ENCODE measurements around the gene SNRK. TPM values are rescaled to one million over a fixed set of nuclear protein-coding genes. Genes with fewer than 3 reads are reported as not detected.

SNRK gene
- total and polyA plus RNA-seq, 9 of the 15 experiments (the other 6 are each of a cell fraction or from before 2014, with no cell fraction given) = 1.7 to 12.3 (median 7.3) TPM

DNA sequence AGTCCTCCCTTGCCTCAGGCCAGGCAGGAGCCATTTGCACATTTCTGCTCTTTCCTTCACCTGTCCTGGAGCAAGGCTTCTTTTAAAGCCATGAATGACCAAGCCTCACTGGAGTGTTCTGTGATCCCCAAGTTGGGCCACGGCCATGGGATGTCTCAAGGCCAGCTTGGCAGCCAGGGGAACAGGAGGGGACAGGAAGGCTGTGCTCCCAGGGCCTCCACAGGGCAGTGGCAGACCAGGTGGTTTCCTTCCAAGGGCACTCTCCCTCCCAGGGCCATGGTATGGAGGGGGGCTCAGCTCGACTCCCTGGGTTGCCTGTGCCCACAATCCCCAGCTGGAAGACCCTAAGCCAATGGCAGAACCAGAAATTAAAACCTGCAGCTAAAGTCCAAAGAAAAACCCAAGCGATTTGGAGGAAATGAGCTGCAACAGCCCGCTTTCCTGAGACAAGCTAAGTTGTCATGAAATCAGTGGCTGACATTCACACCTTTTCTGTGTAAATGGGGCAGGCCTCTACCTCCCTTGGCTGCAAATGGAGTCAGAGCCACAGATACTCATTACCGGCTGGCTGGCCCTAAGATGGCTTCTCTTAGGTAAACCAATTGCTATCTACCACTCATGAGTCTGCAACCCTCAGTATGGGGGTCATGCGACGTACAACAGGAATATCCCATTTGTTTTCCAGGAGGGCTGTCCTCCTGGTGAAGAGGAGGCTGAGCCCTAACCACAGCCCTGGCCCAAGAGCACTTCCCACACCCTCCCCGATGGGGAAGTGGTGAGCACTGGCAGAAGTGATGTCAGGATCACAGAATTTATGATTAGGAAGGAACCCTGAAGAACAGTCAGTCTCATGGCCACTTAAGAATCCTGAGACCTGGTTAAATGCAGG lies 83.3 kb downstream of the SNRK start:
- Histone ChIP-seq H3K9me1 (ENCODE audit: control insufficient read depth, insufficient read depth, low read length) (peaks cover 4% of the 10 kb centered on the region), H3K27me3 (ENCODE audit: control insufficient read depth in 2 of 2, insufficient read depth in 2 of 2, low read length in 2 of 2) (no peaks in the 10 kb centered on the region), H3K9me3 (replicated peaks; ENCODE audit: control insufficient read depth, insufficient read depth, low read depth, low read length) (no peaks in the 10 kb centered on the region), H2AFZ (ENCODE audit: low read depth, low read length) (no peak overlapping the region), H3K9ac (ENCODE audit: insufficient read depth in 1 of 2, low read depth in 2 of 2, low read length in 2 of 2) (no peak overlapping the region; a peak in 1 of 4 replicates), H3K4me1 (replicated peaks in 1 of 2; ENCODE audit: control insufficient read depth in 2 of 2, insufficient read depth in 2 of 2, low read length in 2 of 2) (peaks cover 0 to 10% of the 10 kb centered on the region in 2 experiments; a peak in 1 of 5 replicates), H3K4me3 (no peak overlapping the region), H3K36me3 (ENCODE audit: control insufficient read depth, insufficient read depth, low read length) (no peaks in the 10 kb centered on the region; the same call in 2 of the 3 replicates), H3K79me2 (ENCODE audit: control insufficient read depth, insufficient read depth, low read length) (no peaks in the 10 kb centered on the region), H3K27ac (ENCODE audit: extremely low read depth, low read depth, low read length) (no peak overlapping the region), H4K20me1 (replicated peaks; ENCODE audit: control insufficient read depth, insufficient read depth, low read length) (peaks cover 9% of the 10 kb centered on the region), H3K4me2 (ENCODE audit: insufficient read depth, low read length) (no peak overlapping the region)
- in situ Hi-C loops (cut with MboI) = no loop called here
- ChIA-PET CTCF (ENCODE audit: low intra/inter-chr PET ratio) (no interaction called here), POLR2A (interaction anchor here (0.6 to 1.0 kb wide), 3 partner anchors 8 to 421 kb away, joined by 3 read pairs; no protein-coding TSS in a partner anchor)
- intact Hi-C loops (cut with micrococcal nuclease) = no loop called here
- BruUV-seq (replicated peaks) = no TSS peak
- ATAC-seq (no peak), DNase-seq (ENCODE audit: extremely low read depth in 1 of 4, low spot score in 3 of 4) (no peak), FAIRE-seq (no peak)
- TF ChIP-seq MYC (IDR thresholded peaks at IDR 0.05; ENCODE audit: low read depth, low read length) (no peak), MYC (CRISPR knock-in tag; IDR thresholded peaks at IDR 0.05; ENCODE audit: borderline replicate concordance, low read depth) (no peak), NFE2L1 (tag; IDR thresholded peaks at IDR 0.05; ENCODE audit: borderline replicate concordance, low read depth) (no peak), SMARCA4 (IDR thresholded peaks at IDR 0.05) (no peak), MEIS2 (IDR thresholded peaks at IDR 0.05; ENCODE audit: partially characterized antibody) (peak; percentile 4), HDAC2 (IDR thresholded peaks at IDR 0.05) (no peak), HDAC1 (IDR thresholded peaks at IDR 0.05) (no peak), SPI1 (IDR thresholded peaks at IDR 0.05; ENCODE audit: borderline replicate concordance, low read depth, low read length) (peak; percentile 48; the same call in 1 of the 2 replicates), ZNF143 (CRISPR knock-in tag; IDR thresholded peaks at IDR 0.05) (no peak), KDM5B (IDR thresholded peaks at IDR 0.05; ENCODE audit: insufficient replicate concordance, low read depth, low read length) (no peak), WHSC1 (IDR thresholded peaks at IDR 0.05; ENCODE audit: low read length) (no peak), NCOA2 (IDR thresholded peaks at IDR 0.05; ENCODE audit: partially characterized antibody in 2 of 2) (no peak), ZC3H8 (IDR thresholded peaks at IDR 0.05) (no peak)
- TF ChIP-seq, protein P1, sequence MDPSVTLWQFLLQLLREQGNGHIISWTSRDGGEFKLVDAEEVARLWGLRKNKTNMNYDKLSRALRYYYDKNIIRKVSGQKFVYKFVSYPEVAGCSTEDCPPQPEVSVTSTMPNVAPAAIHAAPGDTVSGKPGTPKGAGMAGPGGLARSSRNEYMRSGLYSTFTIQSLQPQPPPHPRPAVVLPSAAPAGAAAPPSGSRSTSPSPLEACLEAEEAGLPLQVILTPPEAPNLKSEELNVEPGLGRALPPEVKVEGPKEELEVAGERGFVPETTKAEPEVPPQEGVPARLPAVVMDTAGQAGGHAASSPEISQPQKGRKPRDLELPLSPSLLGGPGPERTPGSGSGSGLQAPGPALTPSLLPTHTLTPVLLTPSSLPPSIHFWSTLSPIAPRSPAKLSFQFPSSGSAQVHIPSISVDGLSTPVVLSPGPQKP (CRISPR knock-in tag; IDR thresholded peaks at IDR 0.05) = no peak
- TF ChIP-seq, protein P2, sequence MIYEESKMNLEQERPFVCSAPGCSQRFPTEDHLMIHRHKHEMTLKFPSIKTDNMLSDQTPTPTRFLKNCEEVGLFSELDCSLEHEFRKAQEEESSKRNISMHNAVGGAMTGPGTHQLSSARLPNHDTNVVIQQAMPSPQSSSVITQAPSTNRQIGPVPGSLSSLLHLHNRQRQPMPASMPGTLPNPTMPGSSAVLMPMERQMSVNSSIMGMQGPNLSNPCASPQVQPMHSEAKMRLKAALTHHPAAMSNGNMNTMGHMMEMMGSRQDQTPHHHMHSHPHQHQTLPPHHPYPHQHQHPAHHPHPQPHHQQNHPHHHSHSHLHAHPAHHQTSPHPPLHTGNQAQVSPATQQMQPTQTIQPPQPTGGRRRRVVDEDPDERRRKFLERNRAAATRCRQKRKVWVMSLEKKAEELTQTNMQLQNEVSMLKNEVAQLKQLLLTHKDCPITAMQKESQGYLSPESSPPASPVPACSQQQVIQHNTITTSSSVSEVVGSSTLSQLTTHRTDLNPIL (CRISPR knock-in tag; IDR thresholded peaks at IDR 0.05) = no peak
- TF ChIP-seq, protein P3, sequence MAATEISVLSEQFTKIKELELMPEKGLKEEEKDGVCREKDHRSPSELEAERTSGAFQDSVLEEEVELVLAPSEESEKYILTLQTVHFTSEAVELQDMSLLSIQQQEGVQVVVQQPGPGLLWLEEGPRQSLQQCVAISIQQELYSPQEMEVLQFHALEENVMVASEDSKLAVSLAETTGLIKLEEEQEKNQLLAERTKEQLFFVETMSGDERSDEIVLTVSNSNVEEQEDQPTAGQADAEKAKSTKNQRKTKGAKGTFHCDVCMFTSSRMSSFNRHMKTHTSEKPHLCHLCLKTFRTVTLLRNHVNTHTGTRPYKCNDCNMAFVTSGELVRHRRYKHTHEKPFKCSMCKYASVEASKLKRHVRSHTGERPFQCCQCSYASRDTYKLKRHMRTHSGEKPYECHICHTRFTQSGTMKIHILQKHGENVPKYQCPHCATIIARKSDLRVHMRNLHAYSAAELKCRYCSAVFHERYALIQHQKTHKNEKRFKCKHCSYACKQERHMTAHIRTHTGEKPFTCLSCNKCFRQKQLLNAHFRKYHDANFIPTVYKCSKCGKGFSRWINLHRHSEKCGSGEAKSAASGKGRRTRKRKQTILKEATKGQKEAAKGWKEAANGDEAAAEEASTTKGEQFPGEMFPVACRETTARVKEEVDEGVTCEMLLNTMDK (IDR thresholded peaks at IDR 0.05; ENCODE audit: borderline replicate concordance, insufficient read depth, low read depth, low read length, poor library complexity, severe bottlenecking) = no peak
- WGBS (ENCODE audit: insufficient coverage, low coverage, missing lambda C conversion rate) = 59% methylated on average over 8 of the region's 8 CpGs

All from K562 (cell line).